Liver (tissue), 9 donors: Measurements from ENCODE around the gene COL6A2. TPM values are rescaled to one million over a fixed set of nuclear protein-coding genes. Genes with fewer than 3 reads are reported as not detected.

Experiments used
- DNase-seq: peaks from one replicate; pipeline ENCODE4 v3.0.0-alpha.2; 2017; ENCODE audit warnings: low spot score
- H3K27ac ChIP-seq, 2 donors: one replicate each; pipeline ENCODE4 v1.7.0; 2013; ENCODE audit warnings: inconsistent platforms in 2 of 2, low read length in 2 of 2, control low read depth in 1 of 2, low read depth in 1 of 2, mild to moderate bottlenecking in 1 of 2
- H3K27me3 ChIP-seq, 4 donors: one replicate each; pipeline versions ENCODE4 v1.6.1 to v1.7.0; 2013; ENCODE audit warnings: low read length in 3 of 4, inconsistent platforms in 1 of 4, mild to moderate bottlenecking in 1 of 4, moderate library complexity in 1 of 4; ENCODE audit not compliant: control insufficient read depth in 4 of 4, insufficient read depth in 4 of 4
- H3K36me3 ChIP-seq, 4 donors: one replicate each; pipeline versions ENCODE4 v1.6.1 to v1.7.0; 2013; ENCODE audit warnings: low read length in 3 of 4, mild to moderate bottlenecking in 3 of 4, low read depth in 1 of 4, moderate library complexity in 1 of 4; ENCODE audit not compliant: control insufficient read depth in 4 of 4, insufficient read depth in 3 of 4
- H3K4me1 ChIP-seq, 4 donors: one replicate each; pipeline versions ENCODE4 v1.6.1 to v1.7.0; 2013; ENCODE audit warnings: low read length in 3 of 4, mild to moderate bottlenecking in 3 of 4, moderate library complexity in 1 of 4; ENCODE audit not compliant: control insufficient read depth in 4 of 4, insufficient read depth in 4 of 4
- H3K4me3 ChIP-seq, 3 donors: one replicate each; pipeline versions ENCODE4 v1.6.1 to v1.7.0; 2013; ENCODE audit warnings: low read length in 3 of 3, control low read depth in 1 of 3, low read depth in 1 of 3, mild to moderate bottlenecking in 1 of 3
- H3K9ac ChIP-seq, 2 donors: one replicate each; pipeline ENCODE4 v1.7.0; 2013; ENCODE audit warnings: low read length in 2 of 2, mild to moderate bottlenecking in 2 of 2, moderate library complexity in 2 of 2, control low read depth in 1 of 2, low read depth in 1 of 2
- H3K9me3 ChIP-seq, 4 donors: one replicate each; pipeline versions ENCODE4 v1.6.1 to v1.7.0; 2013; ENCODE audit warnings: low read length in 3 of 4; ENCODE audit not compliant: control insufficient read depth in 4 of 4
- CTCF ChIP-seq: fragments of 150-350 bp; IDR thresholded peaks from 2 replicates; pipeline ENCODE4 v1.5.1; 2017; ENCODE audit warnings: improper control_type of control experiment, low read depth, low read length; ENCODE audit not compliant: missing input control
- EGR1 ChIP-seq, 2 donors: IDR thresholded peaks; 2 replicates each; pipeline ENCODE4 v1.6.1; 2016 to 2018; ENCODE audit warnings: antibody characterized with exemption in 2 of 2, low read depth in 2 of 2
- FOXA1 ChIP-seq: IDR thresholded peaks from 2 replicates; pipeline ENCODE4 v1.6.1; 2016; ENCODE audit warnings: antibody characterized with exemption
- FOXA2 ChIP-seq: IDR thresholded peaks from 2 replicates; pipeline ENCODE4 v1.6.1; 2016; ENCODE audit warnings: antibody characterized with exemption
- GABPA ChIP-seq, 2 donors: IDR thresholded peaks in 1 of 2; conservative IDR thresholded peaks in 1 of 2; 2 replicates each; pipeline ENCODE4 v1.6.1; 2016; ENCODE audit warnings: antibody characterized with exemption in 2 of 2, mild to moderate bottlenecking in 1 of 2, moderate library complexity in 1 of 2
- HNF4G ChIP-seq: IDR thresholded peaks from 2 replicates; pipeline ENCODE4 v1.6.1; 2016; ENCODE audit warnings: antibody characterized with exemption
- MAX ChIP-seq: IDR thresholded peaks from 2 replicates; pipeline ENCODE4 v1.6.1; 2016; ENCODE audit warnings: antibody characterized with exemption
- REST ChIP-seq: IDR thresholded peaks from 2 replicates; pipeline ENCODE4 v1.6.1; 2016; ENCODE audit warnings: antibody characterized with exemption, mild to moderate bottlenecking
- RXRA ChIP-seq, 2 donors: IDR thresholded peaks; 2 replicates each; pipeline ENCODE4 v1.6.1; 2017 to 2018; ENCODE audit warnings: antibody characterized with exemption in 2 of 2, mild to moderate bottlenecking in 1 of 2
- TAF1 ChIP-seq: conservative IDR thresholded peaks from 2 replicates; pipeline ENCODE4 v1.6.1; 2016; ENCODE audit warnings: antibody characterized with exemption, mild to moderate bottlenecking
- WGBS: extraction: QIAGEN DNeasy Blood & Tissue Kit; methylation state at CpG from one replicate; pipeline ENCODE4 v1.1.7; 2013; 5-methylcytosine and 5-hydroxymethylcytosine counted together
- polyA plus RNA-seq, 2 donors: library from polyadenylated mRNA; stranded (reverse) in 1 of 2; unstranded in 1 of 2; fragments of 200-250 nt in 1 of 2; fragments of >200 nt in 1 of 2; fragmentation: Nextera tagmentation in 1 of 2; extraction: Ambion mirVana in 1 of 2; gene quantifications; one replicate each; pipeline versions ENCODE4 v1.2.1 to v1.2.3, GENCODE V29; 2013 to 2015
- total RNA-seq, 2 donors: library from RNA; depleted of rRNA; stranded (reverse); fragments of >200 nt; gene quantifications; one replicate each; pipeline ENCODE4 v1.2.3, GENCODE V29; 2014
- donor health status: healthy.
- donor health status: healthy.
- donor health status: healthy.
- donor health status: healthy.
- donor health status: healthy.

COL6A2 gene
- total and polyA plus RNA-seq, 4 donors, result 5.8 to 80.8 (median 41.7) TPM

GRCh38 chr21:46137908-46138307 is 40.0 kb downstream of the COL6A2 start:
- TF ChIP-seq GABPA (IDR thresholded peaks at IDR 0.05 in 1 of 2, conservative IDR thresholded peaks at IDR 0.05 in 1 of 2) (no peak), TAF1 (no peak)
- no peak for DNase-seq
- Histone ChIP-seq H3K27ac (no peak overlapping the region), H3K4me1 (no peaks in the 10 kb centered on the region), H3K9me3 (no peaks in the 10 kb centered on the region), H3K36me3 (peaks cover 4 to 27% (median 10%) of the 10 kb centered on the region in 4 donors), H3K9ac (no peak overlapping the region), H3K4me3 (no peak overlapping the region), H3K27me3 (no peaks in the 10 kb centered on the region)
- 94% methylated on average over 7 of the region's 7 CpGs for WGBS

- H3K27me3 ChIP-seq, result no peaks in the 10 kb centered on the region
- no peaks in the 10 kb centered on the region for H3K4me1 ChIP-seq
- no peaks in the 10 kb centered on the region for H3K9me3 ChIP-seq
- peaks cover 4 to 29% (median 12%) of the 10 kb centered on the region in 4 donors for H3K36me3 ChIP-seq
- no peak overlapping the region for H3K27ac ChIP-seq
- TF ChIP-seq FOXA2, result no peak
- no peak for TF ChIP-seq EGR1 (IDR thresholded peaks at IDR 0.05; ENCODE audit: low read depth in 2 of 2)
- TF ChIP-seq RXRA (IDR thresholded peaks at IDR 0.05), result no peak
- 94% methylated on average over 28 of the region's 28 CpGs for WGBS
- H3K9ac ChIP-seq, result no peak overlapping the region
- H3K4me3 ChIP-seq, result no peak overlapping the region
- no peak for DNase-seq
These were observed 40.6 kb downstream of the COL6A2 start for GRCh38 chr21:46138383-46138970.

- H3K36me3 ChIP-seq, result peaks cover 6 to 33% (median 16%) of the 10 kb centered on the region in 4 donors
- WGBS, result 89% methylated on average over 15 of the region's 15 CpGs
- no peak for DNase-seq
These were observed 41.8 kb downstream of the COL6A2 start for GRCh38 chr21:46139686-46140085.

More at GRCh38 chr21:46139686-46140085, 41.8 kb downstream of the COL6A2 start:
- peaks cover 0 to under 1% (median 0%) of the 10 kb centered on the region in 4 donors for H3K9me3 ChIP-seq
- no peak overlapping the region for H3K9ac ChIP-seq
- no peaks in the 10 kb centered on the region for H3K27me3 ChIP-seq
- H3K27ac ChIP-seq, result no peak overlapping the region
- peaks cover 0 to 5% (median 1%) of the 10 kb centered on the region in 4 donors for H3K4me1 ChIP-seq
- H3K4me3 ChIP-seq, result no peak overlapping the region
- TF ChIP-seq MAX (no peak), GABPA (IDR thresholded peaks at IDR 0.05 in 1 of 2, conservative IDR thresholded peaks at IDR 0.05 in 1 of 2) (no peak), FOXA1 (no peak), HNF4G (no peak), CTCF (no peak), FOXA2 (no peak), REST (no peak)
